ENCODE data around the gene SERPINB5. TPM values are rescaled to one million over a fixed set of nuclear protein-coding genes. Genes with fewer than 3 reads are reported as not detected.

The SERPINB5 gene
- total RNA-seq, 3 donors from 2014 or later (not counting 1 experiment from before 2014, with no cell fraction given), result not detected

GRCh38 chr18:63468575-63468974, 8.2 kb upstream of the SERPINB5 start:
- no peaks in the 10 kb centered on the region for H3K36me3 ChIP-seq (ENCODE audit: control insufficient read depth, insufficient read depth, low read length)
- Mint-ChIP-seq H3K4me1 (no peaks in the 10 kb centered on the region), H3K9me3 (no peaks in the 10 kb centered on the region), H3K4me3 (no peak overlapping the region), H3K27ac (no peak overlapping the region), H3K27me3 (ENCODE audit: low read depth in 2 of 2) (peaks cover 6 to 9% of the 10 kb centered on the region in 2 donors), H3K36me3 (no peaks in the 10 kb centered on the region)
- no peak for ATAC-seq
- H3K9me3 ChIP-seq (ENCODE audit: control insufficient read depth, insufficient read depth, low read length), result no peaks in the 10 kb centered on the region
- intact Hi-C loops (cut with micrococcal nuclease), result no loop called here
- no peaks in the 10 kb centered on the region for H3K4me1 ChIP-seq (ENCODE audit: control insufficient read depth, insufficient read depth, low read length)
- H3K27ac ChIP-seq (ENCODE audit: low read length), result no peak overlapping the region
- H3K27me3 ChIP-seq (ENCODE audit: control insufficient read depth, insufficient read depth, low read length), result peaks cover 2% of the 10 kb centered on the region
- no peak for TF ChIP-seq CTCF (IDR thresholded peaks at IDR 0.05)
- H3K4me3 ChIP-seq (ENCODE audit: low read length), result no peak overlapping the region
- DNase-seq, result no peak
- 100% methylated on average over 1 of the region's 3 CpGs for WGBS (ENCODE audit: insufficient coverage)

GRCh38 chr18:63470751-63471150, 6.0 kb upstream of the SERPINB5 start:
- Mint-ChIP-seq H3K9me3 (no peaks in the 10 kb centered on the region), H3K4me1 (no peaks in the 10 kb centered on the region), H3K27ac (no peak overlapping the region), H3K4me3 (no peak overlapping the region), H3K36me3 (no peaks in the 10 kb centered on the region), H3K27me3 (ENCODE audit: low read depth in 2 of 2) (peaks cover 2 to 13% of the 10 kb centered on the region in 2 donors)
- no peaks in the 10 kb centered on the region for H3K4me1 ChIP-seq (ENCODE audit: control insufficient read depth, insufficient read depth, low read length)
- no peaks in the 10 kb centered on the region for H3K27me3 ChIP-seq (ENCODE audit: control insufficient read depth, insufficient read depth, low read length)
- DNase-seq (no peak), ATAC-seq (no peak)
- TF ChIP-seq CTCF (IDR thresholded peaks at IDR 0.05), result no peak
- H3K27ac ChIP-seq (ENCODE audit: low read length), result no peak overlapping the region
- H3K4me3 ChIP-seq (ENCODE audit: low read length), result no peak overlapping the region
- no peaks in the 10 kb centered on the region for H3K9me3 ChIP-seq (ENCODE audit: control insufficient read depth, insufficient read depth, low read length)
- 94% methylated on average over 12 of the region's 12 CpGs for WGBS (ENCODE audit: insufficient coverage)
- intact Hi-C loops (cut with micrococcal nuclease), result no loop called here
- no peaks in the 10 kb centered on the region for H3K36me3 ChIP-seq (ENCODE audit: control insufficient read depth, insufficient read depth, low read length)

GRCh38 chr18:63472380-63472779, 4.4 kb upstream of the SERPINB5 start:
- WGBS (ENCODE audit: insufficient coverage), result 92% methylated on average over 4 of the region's 5 CpGs
- intact Hi-C loops (cut with micrococcal nuclease), result no loop called here
- H3K9me3 Mint-ChIP-seq, result no peaks in the 10 kb centered on the region
- DNase-seq (no peak), ATAC-seq (no peak)
- no peaks in the 10 kb centered on the region for H3K9me3 ChIP-seq (ENCODE audit: control insufficient read depth, insufficient read depth, low read length)
- H3K27ac ChIP-seq (ENCODE audit: low read length), result no peak overlapping the region
- no peaks in the 10 kb centered on the region for H3K4me1 Mint-ChIP-seq
- peaks cover 2 to 13% of the 10 kb centered on the region in 2 donors for H3K27me3 Mint-ChIP-seq (ENCODE audit: low read depth in 2 of 2)
- no peaks in the 10 kb centered on the region for H3K27me3 ChIP-seq (ENCODE audit: control insufficient read depth, insufficient read depth, low read length)
- H3K4me1 ChIP-seq (ENCODE audit: control insufficient read depth, insufficient read depth, low read length), result no peaks in the 10 kb centered on the region
- no peak overlapping the region for H3K4me3 Mint-ChIP-seq
- no peak for TF ChIP-seq CTCF (IDR thresholded peaks at IDR 0.05)
- no peak overlapping the region for H3K27ac Mint-ChIP-seq
- no peaks in the 10 kb centered on the region for H3K36me3 ChIP-seq (ENCODE audit: control insufficient read depth, insufficient read depth, low read length)
- no peak overlapping the region for H3K4me3 ChIP-seq (ENCODE audit: low read length)
- no peaks in the 10 kb centered on the region for H3K36me3 Mint-ChIP-seq

- no peak for DNase-seq
- no peak overlapping the region for H3K4me3 ChIP-seq (ENCODE audit: low read length)
- Mint-ChIP-seq H3K4me1 (no peaks in the 10 kb centered on the region), H3K4me3 (no peak overlapping the region), H3K36me3 (no peaks in the 10 kb centered on the region), H3K9me3 (no peaks in the 10 kb centered on the region), H3K27ac (no peak overlapping the region), H3K27me3 (ENCODE audit: low read depth in 2 of 2) (peaks cover 8 to 13% of the 10 kb centered on the region in 2 donors)
- no peak for TF ChIP-seq CTCF (IDR thresholded peaks at IDR 0.05)
- intact Hi-C loops (cut with micrococcal nuclease), result no loop called here
- no peaks in the 10 kb centered on the region for H3K36me3 ChIP-seq (ENCODE audit: control insufficient read depth, insufficient read depth, low read length)
- 87% methylated on average over 7 of the region's 7 CpGs for WGBS (ENCODE audit: insufficient coverage)
- no peak overlapping the region for H3K27ac ChIP-seq (ENCODE audit: low read length)
- H3K27me3 ChIP-seq (ENCODE audit: control insufficient read depth, insufficient read depth, low read length), result no peaks in the 10 kb centered on the region
- no peaks in the 10 kb centered on the region for H3K4me1 ChIP-seq (ENCODE audit: control insufficient read depth, insufficient read depth, low read length)
- no peak for ATAC-seq
- H3K9me3 ChIP-seq (ENCODE audit: control insufficient read depth, insufficient read depth, low read length), result no peaks in the 10 kb centered on the region
Observed at GRCh38 chr18:63477200-63477599, 442 bp downstream of the SERPINB5 start.

All from natural killer cell (primary cell).